Subcutaneous adipose tissue (tissue), 4 donors: ENCODE results near the gene BLNK. TPM values are rescaled to one million over a fixed set of nuclear protein-coding genes. Genes with fewer than 3 reads are reported as not detected.

Experiments used
- total RNA-seq, 4 donors: library from RNA; depleted of rRNA; stranded (reverse); fragments of >200 nt; gene quantifications; one replicate each; pipeline ENCODE4 v1.1.0, GENCODE V29; 2016
- TF ChIP-seq, protein P1 (sequence below): fragments of 450-650 bp; IDR thresholded peaks from one replicate; pipeline ENCODE4 v1.5.1; 2016; ENCODE audit warnings: low read depth, mild to moderate bottlenecking, control low read depth, antibody characterized with exemption, moderate library complexity

Gene BLNK
- total RNA-seq, 4 donors from 2014 or later: 2.1 to 12.6 (median 6.1) TPM

DNA sequence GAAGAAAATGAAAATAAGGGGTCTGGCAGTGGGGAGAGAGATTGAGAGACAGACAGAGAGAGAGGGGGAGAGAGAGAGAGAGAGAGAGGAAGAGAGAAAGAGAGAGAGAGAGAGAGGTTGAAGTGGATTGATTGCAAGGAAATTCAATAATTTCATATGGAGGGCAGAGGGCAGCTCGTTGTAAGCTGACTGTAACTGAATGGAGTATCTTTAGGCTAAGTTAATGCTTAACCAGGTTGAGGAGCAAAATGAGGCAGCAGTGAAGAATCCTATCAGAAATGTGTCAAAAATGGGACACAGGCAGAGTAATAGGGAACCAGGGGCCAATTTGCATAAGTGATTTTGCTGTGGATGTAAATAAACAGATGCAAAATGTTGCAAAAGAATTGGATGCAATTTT lies 21.0 kb downstream of the BLNK start:
- TF ChIP-seq, protein P1, sequence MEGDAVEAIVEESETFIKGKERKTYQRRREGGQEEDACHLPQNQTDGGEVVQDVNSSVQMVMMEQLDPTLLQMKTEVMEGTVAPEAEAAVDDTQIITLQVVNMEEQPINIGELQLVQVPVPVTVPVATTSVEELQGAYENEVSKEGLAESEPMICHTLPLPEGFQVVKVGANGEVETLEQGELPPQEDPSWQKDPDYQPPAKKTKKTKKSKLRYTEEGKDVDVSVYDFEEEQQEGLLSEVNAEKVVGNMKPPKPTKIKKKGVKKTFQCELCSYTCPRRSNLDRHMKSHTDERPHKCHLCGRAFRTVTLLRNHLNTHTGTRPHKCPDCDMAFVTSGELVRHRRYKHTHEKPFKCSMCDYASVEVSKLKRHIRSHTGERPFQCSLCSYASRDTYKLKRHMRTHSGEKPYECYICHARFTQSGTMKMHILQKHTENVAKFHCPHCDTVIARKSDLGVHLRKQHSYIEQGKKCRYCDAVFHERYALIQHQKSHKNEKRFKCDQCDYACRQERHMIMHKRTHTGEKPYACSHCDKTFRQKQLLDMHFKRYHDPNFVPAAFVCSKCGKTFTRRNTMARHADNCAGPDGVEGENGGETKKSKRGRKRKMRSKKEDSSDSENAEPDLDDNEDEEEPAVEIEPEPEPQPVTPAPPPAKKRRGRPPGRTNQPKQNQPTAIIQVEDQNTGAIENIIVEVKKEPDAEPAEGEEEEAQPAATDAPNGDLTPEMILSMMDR: no peak

DNA sequence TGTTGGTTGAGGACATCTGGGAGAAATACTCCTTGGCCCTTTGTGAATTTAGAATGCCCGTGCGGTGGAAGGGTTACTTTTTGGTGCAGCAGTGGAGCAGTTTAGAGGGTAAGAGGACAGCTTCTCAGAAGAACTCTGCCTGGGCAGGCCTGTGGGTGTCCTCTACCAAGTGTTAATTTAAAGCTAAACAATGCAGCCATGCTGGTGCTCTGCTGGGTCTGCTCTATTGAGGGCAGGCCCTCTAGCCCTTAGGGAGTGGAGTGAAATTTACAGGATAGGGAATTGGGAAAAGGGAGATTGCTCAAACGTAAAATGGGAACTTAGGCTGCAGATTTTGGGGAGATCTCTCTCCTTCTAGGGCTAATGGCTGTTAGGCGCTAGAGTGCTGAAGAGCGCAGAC lies 22.1 kb downstream of the BLNK start:
- TF ChIP-seq, protein P1: no peak

DNA sequence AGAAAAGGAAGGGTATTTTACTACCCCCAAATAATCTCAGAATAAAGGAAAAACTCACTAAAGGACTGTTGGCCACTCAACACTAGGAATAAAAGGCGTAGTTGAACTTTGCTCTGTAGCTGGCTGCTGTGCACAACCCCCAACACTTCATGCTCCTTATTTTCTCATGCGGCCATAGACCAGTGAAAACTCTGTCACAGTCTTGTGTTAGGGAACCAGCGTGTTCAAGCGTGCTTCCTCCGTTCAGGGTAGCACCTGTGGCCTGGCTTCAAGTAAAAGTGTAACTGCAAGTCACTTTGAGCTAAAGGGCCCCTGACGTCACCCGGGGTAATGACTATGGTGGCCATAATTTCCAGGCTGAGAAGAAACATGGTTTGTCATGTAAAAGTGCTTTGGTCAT lies 27.0 kb downstream of the BLNK start:
- TF ChIP-seq, protein P1: no peak

DNA sequence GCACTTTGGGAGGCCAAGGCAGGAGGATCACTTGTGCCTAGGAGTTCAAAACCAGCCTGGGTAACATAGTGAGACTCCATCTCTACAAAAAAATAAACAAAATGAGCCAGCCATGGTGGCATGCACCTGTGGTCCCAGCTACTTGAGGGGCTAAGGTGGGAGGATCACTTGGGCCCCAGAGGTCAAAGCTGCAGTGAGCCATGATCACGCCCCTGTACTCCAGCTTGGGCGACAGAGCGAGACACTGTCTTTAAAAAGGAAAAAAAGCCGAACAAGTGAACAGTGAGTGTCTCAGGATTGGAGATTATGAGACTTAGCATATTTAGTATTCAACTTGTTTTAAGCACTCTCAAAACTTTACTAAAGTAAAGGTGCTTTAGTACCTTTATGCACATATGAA lies 28.1 kb downstream of the BLNK start:
- TF ChIP-seq, protein P1: no peak

DNA sequence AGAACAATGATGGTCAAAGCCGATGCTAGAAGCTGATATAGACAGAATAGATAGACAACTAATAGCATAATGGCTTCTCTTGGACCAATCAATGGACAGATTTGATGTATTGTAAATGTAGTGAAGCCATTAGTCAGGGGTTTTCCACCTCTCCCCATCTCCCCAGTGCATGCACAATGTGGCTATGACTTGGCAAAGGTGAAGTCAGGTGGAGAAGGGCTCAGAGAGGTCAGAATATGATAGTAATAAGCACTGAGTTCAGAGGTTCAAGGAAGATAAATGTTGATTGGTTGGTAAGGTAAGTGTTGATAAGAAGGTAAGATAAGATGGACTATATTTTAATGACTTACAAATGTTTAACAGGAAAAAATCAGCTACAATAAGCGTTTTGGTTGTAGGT lies 28.5 kb downstream of the BLNK start:
- TF ChIP-seq, protein P1: no peak

DNA sequence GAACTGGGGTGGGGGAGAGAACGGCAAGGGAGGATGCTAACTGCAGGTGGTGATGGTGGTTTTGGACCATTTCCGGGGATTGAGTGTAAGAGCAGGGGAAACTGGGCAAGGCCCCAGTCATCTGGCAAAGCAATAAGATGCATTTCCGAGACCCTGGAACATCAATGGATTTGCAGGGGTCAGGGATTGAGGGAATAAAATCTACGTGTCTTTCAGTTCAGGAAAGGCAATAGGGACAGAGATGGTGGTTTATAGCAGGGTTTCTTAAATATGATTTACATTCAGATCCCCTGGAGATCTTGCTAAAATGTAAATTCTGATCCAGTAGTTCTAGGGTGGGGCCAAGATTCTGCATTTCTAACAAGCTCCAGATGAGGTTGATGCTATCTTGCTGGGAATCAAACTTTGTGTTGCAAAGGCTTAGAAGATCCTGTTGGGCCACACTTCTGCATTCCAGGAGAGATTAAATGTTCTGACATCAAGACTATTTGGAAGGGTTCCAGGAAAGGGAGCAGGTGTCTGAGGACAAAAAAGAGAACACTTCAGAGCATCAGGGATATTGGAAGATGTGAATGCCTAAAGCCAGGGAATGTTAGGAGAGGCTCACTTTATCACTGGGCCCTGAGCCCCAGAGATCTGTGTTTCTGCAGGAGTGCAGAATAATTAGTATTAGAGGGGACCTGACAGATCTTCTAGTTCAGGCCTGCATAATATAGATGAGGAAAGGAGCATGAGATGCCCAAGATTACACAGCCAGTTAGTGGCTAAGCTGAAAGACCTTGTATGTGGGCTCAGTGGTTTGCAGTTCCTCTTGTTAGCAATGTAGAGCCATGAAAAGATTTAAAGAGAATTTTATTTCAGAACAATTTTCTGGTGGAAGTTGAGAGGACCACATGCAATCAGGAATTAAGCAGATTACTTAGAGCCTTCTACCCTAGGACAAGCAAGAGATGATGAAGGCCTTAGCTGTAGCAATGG lies 32.4 kb downstream of the BLNK start:
- TF ChIP-seq, protein P1: no peak

DNA sequence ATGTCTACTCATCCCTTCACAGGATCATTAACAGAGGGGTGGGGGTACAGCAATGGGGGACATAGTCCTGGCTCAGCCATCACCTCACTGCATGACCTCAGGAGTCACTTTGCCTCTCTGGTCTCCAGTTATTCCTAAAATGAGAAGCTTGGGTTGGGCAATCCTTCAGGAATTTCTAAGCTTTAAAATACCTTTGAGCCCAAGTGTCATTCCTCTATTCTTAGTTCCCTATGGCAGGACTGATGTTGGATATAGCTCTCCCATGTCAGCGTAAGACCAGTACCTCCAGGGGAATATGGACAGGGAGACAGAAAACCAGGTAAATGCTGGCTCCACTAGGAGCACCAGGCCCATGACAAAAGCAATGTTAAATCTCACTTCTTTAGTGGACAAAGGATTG lies 34.5 kb downstream of the BLNK start:
- TF ChIP-seq, protein P1: no peak
